Smooth muscle cell (in vitro differentiated cells): ENCODE results near the gene PNMA1. TPM values are rescaled to one million over a fixed set of nuclear protein-coding genes. Genes with fewer than 3 reads are reported as not detected.

ENCODE experiments used
- DNase-seq: peaks from one replicate; lab custom pipeline; 2025; ENCODE audit not compliant: unreplicated experiment; lab: John Stamatoyannopoulos, UW
- H2AFZ ChIP-seq: fragments of 200-600 bp; sonication (generic); 2 replicates; pipeline ENCODE4 v1.6.0; 2016; ENCODE audit warnings: antibody characterized with exemption, low read depth, mild to moderate bottlenecking
- H3F3A ChIP-seq: fragments of 200-600 bp; sonication (generic); 2 replicates; pipeline ENCODE4 v1.6.0; 2017; ENCODE audit warnings: antibody characterized with exemption, low read depth
- H3K27ac ChIP-seq: fragments of 200-600 bp; sonication (generic); 2 replicates; pipeline ENCODE4 v1.5.1; 2016; ENCODE audit warnings: low read depth, mild to moderate bottlenecking
- H3K27me3 ChIP-seq: fragments of 200-600 bp; sonication (generic); 2 replicates; pipeline ENCODE4 v1.6.1; 2016; ENCODE audit warnings: low read depth, mild to moderate bottlenecking
- H3K36me3 ChIP-seq: fragments of 200-600 bp; sonication (generic); 2 replicates; pipeline ENCODE4 v1.5.1; 2016; ENCODE audit warnings: low read depth
- H3K4me1 ChIP-seq: fragments of 200-600 bp; sonication (generic); 2 replicates; pipeline ENCODE4 v1.5.1; 2016; ENCODE audit warnings: low read depth
- H3K4me2 ChIP-seq: fragments of 200-600 bp; sonication (generic); 2 replicates; pipeline ENCODE4 v1.6.0; 2016; ENCODE audit warnings: mild to moderate bottlenecking
- H3K4me3 ChIP-seq: fragments of 200-600 bp; sonication (generic); 2 replicates; pipeline ENCODE4 v1.5.1; 2016; ENCODE audit warnings: mild to moderate bottlenecking
- H3K79me2 ChIP-seq: fragments of 200-600 bp; sonication (generic); 2 replicates; pipeline ENCODE4 v1.6.0; 2016; ENCODE audit warnings: low read depth, mild to moderate bottlenecking
- H3K9ac ChIP-seq: fragments of 200-600 bp; sonication (generic); 2 replicates; pipeline ENCODE4 v1.6.0; 2016; ENCODE audit warnings: low read depth
- H3K9me3 ChIP-seq: fragments of 200-600 bp; sonication (generic); replicated peaks from 2 replicates; pipeline ENCODE4 v1.5.1; 2016; ENCODE audit warnings: low read depth
- H4K20me1 ChIP-seq: fragments of 200-600 bp; sonication (generic); 2 replicates; pipeline ENCODE4 v1.6.0; 2016; ENCODE audit warnings: low read depth
- CTCF ChIP-seq: fragments of 200-600 bp; sonication (generic); IDR thresholded peaks from 2 replicates; pipeline ENCODE4 v1.5.1; 2017; ENCODE audit warnings: borderline replicate concordance, mild to moderate bottlenecking, antibody characterized with exemption; ENCODE audit not compliant: insufficient read depth, poor library complexity, severe bottlenecking
- WGBS: methylation state at CpG from one replicate; pipeline ENCODE4 v1.1.7; 2016; ENCODE audit warnings: low lambda C conversion rate; 5-methylcytosine and 5-hydroxymethylcytosine counted together
- polyA plus RNA-seq: library from polyadenylated mRNA; unstranded; fragments of >200 nt; fragmentation: Nextera tagmentation; extraction: Ambion mirVana; gene quantifications from 2 replicates; pipeline ENCODE4 v1.2.1, GENCODE V29; 2016
- total RNA-seq: library from RNA; depleted of rRNA; stranded (reverse); fragments of >200 nt; gene quantifications from 2 replicates; pipeline ENCODE4 v1.2.3, GENCODE V29; 2014

The PNMA1 gene
- total and polyA plus RNA-seq, 2 experiments from 2014 or later = 22.4 to 52.7 TPM

GRCh38 chr14:73715707-73716106 lies 1.5 kb upstream of the PNMA1 start:
- TF ChIP-seq CTCF = no peak
- Histone ChIP-seq H3K27me3 (no peaks in the 10 kb centered on the region), H3K9ac (no peak overlapping the region), H3K4me2 (no peak overlapping the region), H3K4me1 (peaks cover 25% of the 10 kb centered on the region), H4K20me1 (peaks cover 34% of the 10 kb centered on the region), H2AFZ (no peak overlapping the region), H3K4me3 (no peak overlapping the region), H3K36me3 (no peaks in the 10 kb centered on the region), H3F3A (peaks cover 10% of the 10 kb centered on the region), H3K27ac (peak overlapping the region; percentile 94), H3K79me2 (peaks cover 30% of the 10 kb centered on the region), H3K9me3 (no peaks in the 10 kb centered on the region)
- no peak for DNase-seq
- 94% methylated on average over 4 of the region's 4 CpGs for WGBS

- peak overlapping the region; percentile 74 for H3K9ac ChIP-seq
- no peaks in the 10 kb centered on the region for H3K36me3 ChIP-seq
- no peaks in the 10 kb centered on the region for H3K9me3 ChIP-seq
- H2AFZ ChIP-seq = no peak overlapping the region
- TF ChIP-seq CTCF = no peak
- DNase-seq = no peak
- H3K27me3 ChIP-seq = no peaks in the 10 kb centered on the region
- peaks cover 30% of the 10 kb centered on the region for H3K79me2 ChIP-seq
- peak overlapping the region; percentile 94 for H3K27ac ChIP-seq
- WGBS = 43% methylated on average over 7 of the region's 7 CpGs
- peaks cover 25% of the 10 kb centered on the region for H3K4me1 ChIP-seq
- H3F3A ChIP-seq = peaks cover 10% of the 10 kb centered on the region
- peaks cover 37% of the 10 kb centered on the region for H4K20me1 ChIP-seq
- peak overlapping the region; percentile 79 for H3K4me3 ChIP-seq
- peak overlapping the region; percentile 87 for H3K4me2 ChIP-seq
Observed at GRCh38 chr14:73714656-73715081, 485 bp upstream of the PNMA1 start.

DNA sequence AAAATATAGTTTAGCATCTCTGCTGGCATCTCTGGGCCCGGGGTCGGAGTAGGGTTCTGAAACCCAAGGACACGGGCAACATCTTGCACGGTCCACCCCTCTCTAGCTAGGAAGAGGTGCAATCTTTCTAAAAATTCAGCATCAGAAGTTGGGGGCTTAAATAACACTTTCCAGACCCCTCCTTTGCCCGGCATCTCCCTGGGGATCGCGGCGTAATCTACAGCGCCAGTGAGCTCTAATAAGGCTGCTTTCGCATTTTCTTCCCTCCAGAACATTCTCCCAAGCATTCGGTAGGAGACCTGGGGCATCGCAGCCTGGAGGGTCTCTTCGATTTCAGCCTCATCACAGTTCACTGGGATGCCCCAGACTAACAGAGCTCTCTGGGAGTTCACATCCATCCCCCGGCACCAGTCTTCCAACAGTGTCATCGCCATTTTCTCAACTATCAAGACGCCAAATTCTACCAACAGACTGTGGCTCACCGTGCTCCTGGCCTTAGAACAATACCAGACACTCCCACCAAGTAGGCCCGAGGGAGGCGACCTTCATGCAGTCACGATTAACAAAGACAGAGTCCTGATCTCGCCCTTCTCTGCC lies 880 bp downstream of the PNMA1 start:
- TF ChIP-seq CTCF = no peak
- Histone ChIP-seq H3K27me3 (no peaks in the 10 kb centered on the region), H3K4me2 (peak overlapping the region; percentile 87), H3K9me3 (no peaks in the 10 kb centered on the region), H3K27ac (peak overlapping the region; percentile 94), H3K4me3 (peak overlapping the region; percentile 79), H3K79me2 (peaks cover 30% of the 10 kb centered on the region), H3K4me1 (peaks cover 25% of the 10 kb centered on the region), H3F3A (peaks cover 10% of the 10 kb centered on the region), H3K36me3 (no peaks in the 10 kb centered on the region), H4K20me1 (peaks cover 37% of the 10 kb centered on the region), H2AFZ (no peak overlapping the region), H3K9ac (peak overlapping the region; percentile 86)
- no peak for DNase-seq
- WGBS = 3% methylated on average over 21 of the region's 21 CpGs
